Fibroblast of mammary gland (primary cell): Measurements from ENCODE around the gene HAUS3.
A peak's percentile ranks its signal among the peaks of the same experiment; 100 is the strongest.

Experiments
- DNase-seq: peaks from one replicate; pipeline ENCODE4 v3.0.0-alpha.2; 2010; ENCODE audit warnings: low read depth
- H3K4me3 ChIP-seq: 2 replicates; pipeline ENCODE4 v1.5.1; 2011; ENCODE audit warnings: low read depth, mild to moderate bottlenecking, low read length, moderate library complexity; ENCODE audit not compliant: control insufficient read depth
- CTCF ChIP-seq: conservative IDR thresholded peaks from 2 replicates; pipeline ENCODE4 v1.5.1; 2011; ENCODE audit warnings: low read depth, low read length, inconsistent platforms; ENCODE audit not compliant: control insufficient read depth, insufficient read depth

The HAUS3 gene

GRCh38 chr4:2258091-2259035, 16.4 kb upstream of the HAUS3 start:
- H3K4me3 ChIP-seq: no peak overlapping the region
- TF ChIP-seq CTCF: no peak
- DNase-seq: no peak

GRCh38 chr4:2257361-2258081, 15.6 kb upstream of the HAUS3 start:
- DNase-seq: no peak
- TF ChIP-seq CTCF: no peak
- no peak overlapping the region for H3K4me3 ChIP-seq

GRCh38 chr4:2256781-2257191, 14.9 kb upstream of the HAUS3 start:
- H3K4me3 ChIP-seq: no peak overlapping the region
- no peak for TF ChIP-seq CTCF
- DNase-seq: peak; percentile 50

GRCh38 chr4:2256156-2256731, 14.3 kb upstream of the HAUS3 start:
- no peak overlapping the region for H3K4me3 ChIP-seq

GRCh38 chr4:2255501-2256155, 13.7 kb upstream of the HAUS3 start:
- DNase-seq: peak; percentile 33
- H3K4me3 ChIP-seq: no peak overlapping the region
- no peak for TF ChIP-seq CTCF

More at GRCh38 chr4:2256156-2256731, 14.3 kb upstream of the HAUS3 start:
- no peak for TF ChIP-seq CTCF
- DNase-seq: no peak
